Measurements from ENCODE around the gene GSDME. TPM values are rescaled to one million over a fixed set of nuclear protein-coding genes. Genes with fewer than 3 reads are reported as not detected.

The GSDME gene
- total and polyA plus RNA-seq, 2 experiments from 2014 or later: 7.1 to 10.0 TPM

DNA sequence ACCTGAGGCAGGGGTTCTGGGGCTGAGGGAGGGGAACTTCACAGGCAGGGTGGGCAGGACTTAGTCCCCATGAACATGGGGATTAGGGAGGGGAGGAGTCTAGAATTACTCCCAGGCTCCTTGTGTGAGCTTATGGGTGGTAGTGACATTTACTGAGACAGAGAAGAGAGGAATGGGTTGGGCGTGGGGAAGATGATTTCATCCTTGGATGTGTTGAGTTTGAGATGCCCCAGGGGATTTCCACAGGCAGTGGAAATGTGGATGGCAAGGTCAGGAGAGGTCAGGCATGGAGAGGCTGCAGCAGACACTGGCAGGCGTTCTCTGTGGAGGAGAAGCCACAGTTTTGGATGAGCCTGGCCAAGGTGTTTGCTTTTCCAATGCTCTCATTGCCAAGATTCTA is 26.4 kb upstream of the GSDME start:
- H3K36me3 ChIP-seq: no peaks in the 10 kb centered on the region
- DNase-seq (ENCODE audit: low read depth in 1 of 2, low spot score in 1 of 2): no peak
- no peaks in the 10 kb centered on the region for H3K27me3 ChIP-seq

GRCh38 chr7:24781106-24781505 is 23.8 kb upstream of the GSDME start:
- H3K27ac ChIP-seq: no peak overlapping the region
- no peak for DNase-seq (ENCODE audit: low read depth in 1 of 2, low spot score in 1 of 2)
- TF ChIP-seq CTCF (IDR thresholded peaks at IDR 0.05; ENCODE audit: low read depth, low read length): no peak

More for the DNA sequence above, 26.4 kb upstream of the GSDME start:
- H3K9me3 ChIP-seq (ENCODE audit: low read depth): no peaks in the 10 kb centered on the region
- no peak overlapping the region for H3K4me3 ChIP-seq
- no peaks in the 10 kb centered on the region for H3K4me1 ChIP-seq (ENCODE audit: low read depth)
- H3K27ac ChIP-seq: no peak overlapping the region
- TF ChIP-seq CTCF (IDR thresholded peaks at IDR 0.05; ENCODE audit: low read depth, low read length): no peak

GRCh38 chr7:24779283-24779655 is 22.0 kb upstream of the GSDME start:
- H3K27me3 ChIP-seq: no peaks in the 10 kb centered on the region
- H3K4me3 ChIP-seq: no peak overlapping the region
- H3K36me3 ChIP-seq: no peaks in the 10 kb centered on the region
- no peak overlapping the region for H3K27ac ChIP-seq
- no peak for DNase-seq (ENCODE audit: low read depth in 1 of 2, low spot score in 1 of 2)
- TF ChIP-seq CTCF (IDR thresholded peaks at IDR 0.05; ENCODE audit: low read depth, low read length): no peak
- H3K4me1 ChIP-seq (ENCODE audit: low read depth): no peaks in the 10 kb centered on the region
- no peaks in the 10 kb centered on the region for H3K9me3 ChIP-seq (ENCODE audit: low read depth)

More at GRCh38 chr7:24781106-24781505, 23.8 kb upstream of the GSDME start:
- Histone ChIP-seq H3K36me3 (no peaks in the 10 kb centered on the region), H3K9me3 (ENCODE audit: low read depth) (no peaks in the 10 kb centered on the region), H3K4me3 (no peak overlapping the region), H3K4me1 (ENCODE audit: low read depth) (no peaks in the 10 kb centered on the region), H3K27me3 (no peaks in the 10 kb centered on the region)

DNA sequence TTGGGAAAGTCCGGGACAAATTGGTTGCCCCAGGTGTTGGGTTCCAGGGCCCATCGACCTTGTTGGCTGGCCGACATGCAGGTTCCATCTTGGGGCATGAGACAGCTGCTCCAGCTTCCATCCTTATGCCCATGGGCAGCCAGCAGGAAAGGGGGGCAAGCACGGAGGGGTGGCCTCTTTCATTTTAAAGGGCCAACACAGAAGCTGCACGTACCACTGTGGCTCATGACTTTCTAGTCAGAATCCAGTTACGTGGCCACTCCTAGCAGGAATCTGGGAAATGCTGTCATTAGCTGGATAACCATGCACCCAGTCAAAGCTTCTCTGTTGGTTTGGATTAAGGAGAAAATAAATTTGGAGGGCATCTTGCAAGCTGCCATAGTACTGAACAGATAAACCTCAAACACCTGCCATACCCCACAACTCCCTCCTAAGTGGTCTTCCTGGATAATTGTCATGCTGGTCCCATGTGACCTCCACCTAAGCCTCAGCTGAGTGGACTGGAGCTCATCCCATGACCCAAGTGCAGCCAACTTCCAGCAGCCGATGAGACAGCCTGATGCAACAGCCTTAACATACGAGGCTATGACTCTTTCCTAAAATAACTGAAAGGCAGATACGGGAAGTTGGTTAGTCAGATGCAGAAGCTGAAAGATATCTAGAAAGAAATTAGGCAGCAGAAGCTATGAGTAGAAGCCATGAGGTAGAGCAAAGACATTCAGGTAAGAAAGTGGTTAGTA is 21.4 kb upstream of the GSDME start:
- no peaks in the 10 kb centered on the region for H3K36me3 ChIP-seq
- DNase-seq (ENCODE audit: low read depth in 1 of 2, low spot score in 1 of 2): peak in 1 of 2 donors; percentile 87
- TF ChIP-seq CTCF (IDR thresholded peaks at IDR 0.05; ENCODE audit: low read depth, low read length): no peak
- H3K4me3 ChIP-seq: no peak overlapping the region
- no peak overlapping the region for H3K27ac ChIP-seq
- no peaks in the 10 kb centered on the region for H3K9me3 ChIP-seq (ENCODE audit: low read depth)
- no peaks in the 10 kb centered on the region for H3K27me3 ChIP-seq
- no peaks in the 10 kb centered on the region for H3K4me1 ChIP-seq (ENCODE audit: low read depth)

GRCh38 chr7:24777806-24778205 is 20.5 kb upstream of the GSDME start:
- Histone ChIP-seq H3K36me3 (no peaks in the 10 kb centered on the region), H3K27me3 (no peaks in the 10 kb centered on the region), H3K4me3 (no peak overlapping the region), H3K4me1 (ENCODE audit: low read depth) (no peaks in the 10 kb centered on the region), H3K27ac (no peak overlapping the region), H3K9me3 (ENCODE audit: low read depth) (no peaks in the 10 kb centered on the region)
- DNase-seq (ENCODE audit: low read depth in 1 of 2, low spot score in 1 of 2): no peak
- TF ChIP-seq CTCF (IDR thresholded peaks at IDR 0.05; ENCODE audit: low read depth, low read length): no peak

Measured in cardiac muscle cell (in vitro differentiated cells and primary cell).